HG03025 (cell line): ENCODE data around the gene CSTPP1.

Source experiments
- ATAC-seq: cut with Tn5 transposase; IDR thresholded peaks from one replicate; pipeline ENCODE4 v1.9.1; 2021; ENCODE audit warnings: mild to moderate bottlenecking, moderate library complexity; ENCODE audit not compliant: unreplicated experiment, low FRiP score

Gene CSTPP1

GRCh38 chr11:46936138-46937110, at the start of gene CSTPP1:
Gene CSTPP1 (plus strand): TSS chr11:46936761. CDS start chr11:46936806, 45 bp downstream.
- ATAC-seq, result no peak

GRCh38 chr11:46888636-46889035, 47.9 kb upstream of the CSTPP1 start:
- no peak for ATAC-seq

GRCh38 chr11:46889251-46889650, 47.3 kb upstream of the CSTPP1 start:
- no peak for ATAC-seq

- no peak for ATAC-seq
These were observed 46.7 kb upstream of the CSTPP1 start for GRCh38 chr11:46889689-46890475.

- no peak for ATAC-seq
These were observed 45.9 kb upstream of the CSTPP1 start for GRCh38 chr11:46890665-46891064.

GRCh38 chr11:46892109-46892508, 44.5 kb upstream of the CSTPP1 start:
- ATAC-seq, result no peak

GRCh38 chr11:46892838-46893237, 43.7 kb upstream of the CSTPP1 start:
- no peak for ATAC-seq

GRCh38 chr11:46894506-46894905, 42.1 kb upstream of the CSTPP1 start:
- ATAC-seq, result no peak

- no peak for ATAC-seq
These were observed 41.6 kb upstream of the CSTPP1 start for GRCh38 chr11:46894961-46895360.

- ATAC-seq, result no peak
These were observed 40.7 kb upstream of the CSTPP1 start for GRCh38 chr11:46895821-46896220.

- ATAC-seq, result no peak
These were observed 39.7 kb upstream of the CSTPP1 start for GRCh38 chr11:46896719-46897406.

- no peak for ATAC-seq
These were observed 38.0 kb upstream of the CSTPP1 start for GRCh38 chr11:46898396-46899095.

GRCh38 chr11:46899501-46900025, 37.0 kb upstream of the CSTPP1 start:
- no peak for ATAC-seq

- ATAC-seq, result no peak
These were observed 36.3 kb upstream of the CSTPP1 start for GRCh38 chr11:46900091-46900746.

GRCh38 chr11:46901156-46901555, 35.4 kb upstream of the CSTPP1 start:
- no peak for ATAC-seq

- no peak for ATAC-seq
These were observed 33.9 kb upstream of the CSTPP1 start for GRCh38 chr11:46902694-46903093.

GRCh38 chr11:46903846-46904245, 32.7 kb upstream of the CSTPP1 start:
- ATAC-seq, result no peak

- ATAC-seq, result no peak
These were observed 30.8 kb upstream of the CSTPP1 start for GRCh38 chr11:46905806-46906205.

GRCh38 chr11:46906609-46907041, 29.9 kb upstream of the CSTPP1 start:
- ATAC-seq, result no peak
